HCT116 (cell line): Measurements from ENCODE around the gene SDK1. TPM values are rescaled to one million over a fixed set of nuclear protein-coding genes. Genes with fewer than 3 reads are reported as not detected.

Source experiments
- ATAC-seq: fragments of 200-7000 bp; cut with Tn5 transposase; 2 replicates; pipeline ENCODE4 v1.9.1; 2020; ENCODE audit warnings: mild to moderate bottlenecking, moderate library complexity
- BruUV-seq: library from RNA; stranded (reverse); fragments of 400-500 nt; replicated peaks from 2 replicates; lab custom pipeline; 2021; lab: Mats Ljungman, UMichigan
- CTCF ChIA-PET: fragments of 300-600 bp; sonication (Branson Sonifier 250); formaldehyde crosslinking; loops from one replicate; lab custom pipeline; 2021; ENCODE audit warnings: antibody characterized with exemption; lab: Charles Lee
- POLR2A ChIA-PET: fragments of 300-600, 350-600 bp; sonication (Branson Sonifier 250); formaldehyde crosslinking; loops from one replicate; lab custom pipeline; 2021; ENCODE audit warnings: antibody characterized with exemption; lab: Charles Lee
- RAD21 ChIA-PET, 2 experiments: fragments of 300-600 bp; sonication (Branson Sonifier 250); formaldehyde crosslinking; loops; one replicate each; lab custom pipeline; 2023; ENCODE audit warnings: low total read pairs in 2 of 2; ENCODE audit not compliant: uncharacterized antibody in 2 of 2, unreplicated experiment in 2 of 2, low non-redundant PET in 1 of 2; lab: Charles Lee
- DNase-seq: peaks from one replicate; pipeline ENCODE4 v3.0.0-alpha.2; 2010; ENCODE audit warnings: low read depth, low spot score
- H2AFZ ChIP-seq: fragments of 200-600 bp; shearing (Covaris generic), sonication (generic); 2 replicates; pipeline ENCODE4 v1.6.1; 2017; ENCODE audit warnings: low read depth, mixed run types, mixed read lengths, antibody characterized with exemption, low read length; ENCODE audit not compliant: poor library complexity, severe bottlenecking
- H3K27ac ChIP-seq: 2 replicates; pipeline ENCODE4 v1.5.1; 2012; ENCODE audit warnings: low read depth, low read length
- H3K27me3 ChIP-seq: fragments of 200-600 bp; sonication (generic); 2 replicates; pipeline ENCODE4 v1.6.1; 2016; ENCODE audit warnings: mixed run types, low read length, mixed read lengths; ENCODE audit not compliant: insufficient read depth
- H3K36me3 ChIP-seq, 2 experiments: fragments of 200-500 bp in 1 of 2; fragments of 200-600 bp in 1 of 2; sonication (Bioruptor generic) in 1 of 2; sonication (generic) in 1 of 2; 2 replicates each; pipeline versions ENCODE4 v1.5.1 to v1.6.1; 2014 to 2016; ENCODE audit warnings: low read length in 2 of 2, inconsistent platforms in 1 of 2, mixed read lengths in 1 of 2, mixed run types in 1 of 2; ENCODE audit not compliant: insufficient read depth in 2 of 2, control insufficient read depth in 1 of 2
- H3K4me1 ChIP-seq, 2 experiments: fragments of 200-600 bp in 1 of 2; sonication (generic) in 1 of 2; 2 replicates each; pipeline versions ENCODE4 v1.5.1 to v1.6.1; 2012 to 2017; ENCODE audit warnings: low read length in 2 of 2, inconsistent platforms in 1 of 2, mild to moderate bottlenecking in 1 of 2, mixed read lengths in 1 of 2, mixed run types in 1 of 2, moderate library complexity in 1 of 2; ENCODE audit not compliant: insufficient read depth in 2 of 2, control insufficient read depth in 1 of 2
- H3K4me2 ChIP-seq: fragments of 200-600 bp; sonication (generic); 2 replicates; pipeline ENCODE4 v1.6.1; 2017; ENCODE audit warnings: mixed run types, low read length, mixed read lengths
- H3K4me3 ChIP-seq, 2 experiments: fragments of 200-600 bp in 1 of 2; sonication (generic) in 1 of 2; replicated peaks in 1 of 2; 2 replicates each; pipeline ENCODE4 v1.5.1; 2011 to 2016; ENCODE audit warnings: low read length in 2 of 2, control low read depth in 1 of 2, low read depth in 1 of 2, mild to moderate bottlenecking in 1 of 2, mixed read lengths in 1 of 2, mixed run types in 1 of 2
- H3K79me2 ChIP-seq: fragments of 200-600 bp; sonication (generic); 2 replicates; pipeline ENCODE4 v1.6.1; 2017; ENCODE audit warnings: mild to moderate bottlenecking, mixed run types, low read length, moderate library complexity, mixed read lengths; ENCODE audit not compliant: insufficient read depth
- H3K9ac ChIP-seq: fragments of 200-600 bp; sonication (generic); 2 replicates; pipeline ENCODE4 v1.6.1; 2016; ENCODE audit warnings: low read length, mixed read lengths
- H3K9me2 ChIP-seq: fragments of 200-600 bp; sonication (generic), shearing (Covaris generic); 2 replicates; pipeline ENCODE4 v1.6.1; 2017; ENCODE audit warnings: mixed run types, mild to moderate bottlenecking, moderate library complexity; ENCODE audit not compliant: insufficient read depth
- H3K9me3 ChIP-seq, 2 experiments: fragments of 200-500 bp in 1 of 2; fragments of 200-600 bp in 1 of 2; sonication (Bioruptor generic) in 1 of 2; sonication (generic) in 1 of 2; 2 replicates each; pipeline ENCODE4 v1.6.1; 2014 to 2017; ENCODE audit warnings: low read length in 2 of 2, mixed read lengths in 2 of 2, inconsistent platforms in 1 of 2, low read depth in 1 of 2, mild to moderate bottlenecking in 1 of 2, mixed run types in 1 of 2, moderate library complexity in 1 of 2; ENCODE audit not compliant: control insufficient read depth in 1 of 2, insufficient read depth in 1 of 2
- H4K20me1 ChIP-seq: fragments of 200-600 bp; sonication (generic), shearing (Covaris generic); 2 replicates; pipeline ENCODE4 v1.6.1; 2017; ENCODE audit warnings: mixed run types, mild to moderate bottlenecking, moderate library complexity; ENCODE audit not compliant: insufficient read depth
- ATF3 ChIP-seq: IDR thresholded peaks from 2 replicates; pipeline ENCODE4 v1.6.1; 2012
- CBX3 ChIP-seq: IDR thresholded peaks from 2 replicates; pipeline ENCODE4 v1.6.1; 2012; ENCODE audit warnings: low read depth
- CTCF ChIP-seq, 3 experiments: fragments of 200-600 bp in 1 of 3; sonication (generic) in 1 of 3; IDR thresholded peaks in 2 of 3; conservative IDR thresholded peaks in 1 of 3; 2 replicates each; pipeline ENCODE4 v1.5.1; 2012 to 2017; ENCODE audit warnings: low read depth in 2 of 3, low read length in 2 of 3, antibody characterized with exemption in 1 of 3, borderline replicate concordance in 1 of 3, control low read depth in 1 of 3, mild to moderate bottlenecking in 1 of 3, mixed read lengths in 1 of 3, mixed run types in 1 of 3, moderate library complexity in 1 of 3; ENCODE audit not compliant: insufficient read depth in 1 of 3
- ELF1 ChIP-seq: IDR thresholded peaks from 2 replicates; pipeline ENCODE4 v1.6.1; 2012; ENCODE audit warnings: low read depth, borderline replicate concordance
- EZH2 ChIP-seq: fragments of 200-600 bp; sonication (generic); IDR thresholded peaks from 2 replicates; pipeline ENCODE4 v1.6.1; 2017; ENCODE audit warnings: antibody characterized with exemption, mixed run types
- EZH2phosphoT487 ChIP-seq: fragments of 200-600 bp; IDR thresholded peaks from 2 replicates; pipeline ENCODE4 v1.6.1; 2018; ENCODE audit warnings: antibody characterized with exemption, borderline replicate concordance
- FOSL1 ChIP-seq: IDR thresholded peaks from 2 replicates; pipeline ENCODE4 v1.6.1; 2012; ENCODE audit warnings: low read depth
- JUND ChIP-seq: IDR thresholded peaks from 2 replicates; pipeline ENCODE4 v1.6.1; 2012
- MAX ChIP-seq: IDR thresholded peaks from 2 replicates; pipeline ENCODE4 v1.6.1; 2012
- POLR2A ChIP-seq: IDR thresholded peaks from 2 replicates; pipeline ENCODE4 v1.7.0; 2011; ENCODE audit warnings: borderline replicate concordance; ENCODE audit not compliant: insufficient read depth, insufficient read length; ENCODE audit errors: extremely low read depth
- POLR2AphosphoS5 ChIP-seq: IDR thresholded peaks from 2 replicates; pipeline ENCODE4 v1.6.1; 2011; ENCODE audit warnings: mild to moderate bottlenecking, low read depth, low read length, moderate library complexity
- SIN3A ChIP-seq: IDR thresholded peaks from 2 replicates; pipeline ENCODE4 v1.6.1; 2012; ENCODE audit warnings: low read depth
- SP1 ChIP-seq: IDR thresholded peaks from 2 replicates; pipeline ENCODE4 v1.6.1; 2012; ENCODE audit warnings: low read depth
- SRF ChIP-seq: IDR thresholded peaks from 2 replicates; pipeline ENCODE4 v1.6.1; 2012; ENCODE audit warnings: low read depth
- YY1 ChIP-seq: IDR thresholded peaks from 2 replicates; pipeline ENCODE4 v1.6.1; 2011; ENCODE audit warnings: low read length, low read depth, moderate library complexity, mild to moderate bottlenecking; ENCODE audit not compliant: insufficient replicate concordance; ENCODE audit errors: extremely low read depth
- ZFX ChIP-seq: fragments of 450-650 bp; IDR thresholded peaks from 2 replicates; pipeline ENCODE4 v1.6.1; 2017
- ZNF274 ChIP-seq: fragments of 200-500 bp; sonication (Bioruptor generic); IDR thresholded peaks from 2 replicates; pipeline ENCODE4 v1.6.1; 2014; ENCODE audit warnings: mild to moderate bottlenecking, low read depth, low read length, inconsistent platforms
- intact Hi-C: fragments of 100-400 bp; cut with micrococcal nuclease; formaldehyde crosslinking; loops from 2 replicates; pipeline ENCODE4 v1.10.0; 2022
- total RNA-seq: library from RNA; stranded (reverse); gene quantifications from one replicate; pipeline ENCODE4 v1.2.1, GENCODE V29; 2021; ENCODE audit not compliant: unreplicated experiment
- TF ChIP-seq, protein P1 (sequence below): IDR thresholded peaks from 2 replicates; pipeline ENCODE4 v1.6.1; 2012; ENCODE audit warnings: low read depth
- TF ChIP-seq, protein P2 (sequence below): IDR thresholded peaks from 2 replicates; pipeline ENCODE4 v1.6.1; 2011; ENCODE audit warnings: mild to moderate bottlenecking, low read length, moderate library complexity; ENCODE audit not compliant: insufficient replicate concordance; ENCODE audit errors: extremely low read depth

SDK1 gene
- total RNA-seq, 1 experiment from 2014 or later, result 0.05 TPM

- DNase-seq, result no peak
- no TSS peak for BruUV-seq
- Histone ChIP-seq H3K9me2 (no peaks in the 10 kb centered on the region), H3K27me3 (no peaks in the 10 kb centered on the region), H3K9ac (no peak overlapping the region), H3K9me3 (no peaks in the 10 kb centered on the region; a peak in 1 of 4 replicates), H3K4me2 (no peak overlapping the region), H3K36me3 (no peaks in the 10 kb centered on the region), H4K20me1 (no peaks in the 10 kb centered on the region), H3K27ac (no peak overlapping the region), H3K79me2 (no peaks in the 10 kb centered on the region), H2AFZ (no peak overlapping the region), H3K4me1 (no peaks in the 10 kb centered on the region), H3K4me3 (no peak overlapping the region)
- ChIA-PET CTCF (no interaction called here), POLR2A (interaction anchor here (0.6 kb wide), 1 partner anchor 234 kb away, joined by 3 read pairs; no protein-coding TSS in a partner anchor), RAD21 (no interaction called here)
- no peak for TF ChIP-seq FOSL1
- no peak for TF ChIP-seq YY1
- TF ChIP-seq ATF3, result no peak
- no peak for TF ChIP-seq ELF1
- TF ChIP-seq POLR2A, result no peak
- no peak for TF ChIP-seq ZFX
- TF ChIP-seq MAX, result no peak
- TF ChIP-seq CBX3, result no peak
- no peak for TF ChIP-seq SRF
- TF ChIP-seq SP1, result no peak
- TF ChIP-seq JUND, result no peak
- TF ChIP-seq EZH2phosphoT487, result no peak
- no peak for TF ChIP-seq SIN3A
- no peak for TF ChIP-seq CTCF (IDR thresholded peaks at IDR 0.05 in 2 of 3, conservative IDR thresholded peaks at IDR 0.05 in 1 of 3; ENCODE audit: borderline replicate concordance in 1 of 3, insufficient read depth in 1 of 3, low read depth in 2 of 3, low read length in 2 of 3)
- no peak for TF ChIP-seq ZNF274
- TF ChIP-seq POLR2AphosphoS5, result no peak
- TF ChIP-seq, protein P1, sequence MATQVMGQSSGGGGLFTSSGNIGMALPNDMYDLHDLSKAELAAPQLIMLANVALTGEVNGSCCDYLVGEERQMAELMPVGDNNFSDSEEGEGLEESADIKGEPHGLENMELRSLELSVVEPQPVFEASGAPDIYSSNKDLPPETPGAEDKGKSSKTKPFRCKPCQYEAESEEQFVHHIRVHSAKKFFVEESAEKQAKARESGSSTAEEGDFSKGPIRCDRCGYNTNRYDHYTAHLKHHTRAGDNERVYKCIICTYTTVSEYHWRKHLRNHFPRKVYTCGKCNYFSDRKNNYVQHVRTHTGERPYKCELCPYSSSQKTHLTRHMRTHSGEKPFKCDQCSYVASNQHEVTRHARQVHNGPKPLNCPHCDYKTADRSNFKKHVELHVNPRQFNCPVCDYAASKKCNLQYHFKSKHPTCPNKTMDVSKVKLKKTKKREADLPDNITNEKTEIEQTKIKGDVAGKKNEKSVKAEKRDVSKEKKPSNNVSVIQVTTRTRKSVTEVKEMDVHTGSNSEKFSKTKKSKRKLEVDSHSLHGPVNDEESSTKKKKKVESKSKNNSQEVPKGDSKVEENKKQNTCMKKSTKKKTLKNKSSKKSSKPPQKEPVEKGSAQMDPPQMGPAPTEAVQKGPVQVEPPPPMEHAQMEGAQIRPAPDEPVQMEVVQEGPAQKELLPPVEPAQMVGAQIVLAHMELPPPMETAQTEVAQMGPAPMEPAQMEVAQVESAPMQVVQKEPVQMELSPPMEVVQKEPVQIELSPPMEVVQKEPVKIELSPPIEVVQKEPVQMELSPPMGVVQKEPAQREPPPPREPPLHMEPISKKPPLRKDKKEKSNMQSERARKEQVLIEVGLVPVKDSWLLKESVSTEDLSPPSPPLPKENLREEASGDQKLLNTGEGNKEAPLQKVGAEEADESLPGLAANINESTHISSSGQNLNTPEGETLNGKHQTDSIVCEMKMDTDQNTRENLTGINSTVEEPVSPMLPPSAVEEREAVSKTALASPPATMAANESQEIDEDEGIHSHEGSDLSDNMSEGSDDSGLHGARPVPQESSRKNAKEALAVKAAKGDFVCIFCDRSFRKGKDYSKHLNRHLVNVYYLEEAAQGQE, result no peak
- TF ChIP-seq EZH2, result no peak
- TF ChIP-seq, protein P2, sequence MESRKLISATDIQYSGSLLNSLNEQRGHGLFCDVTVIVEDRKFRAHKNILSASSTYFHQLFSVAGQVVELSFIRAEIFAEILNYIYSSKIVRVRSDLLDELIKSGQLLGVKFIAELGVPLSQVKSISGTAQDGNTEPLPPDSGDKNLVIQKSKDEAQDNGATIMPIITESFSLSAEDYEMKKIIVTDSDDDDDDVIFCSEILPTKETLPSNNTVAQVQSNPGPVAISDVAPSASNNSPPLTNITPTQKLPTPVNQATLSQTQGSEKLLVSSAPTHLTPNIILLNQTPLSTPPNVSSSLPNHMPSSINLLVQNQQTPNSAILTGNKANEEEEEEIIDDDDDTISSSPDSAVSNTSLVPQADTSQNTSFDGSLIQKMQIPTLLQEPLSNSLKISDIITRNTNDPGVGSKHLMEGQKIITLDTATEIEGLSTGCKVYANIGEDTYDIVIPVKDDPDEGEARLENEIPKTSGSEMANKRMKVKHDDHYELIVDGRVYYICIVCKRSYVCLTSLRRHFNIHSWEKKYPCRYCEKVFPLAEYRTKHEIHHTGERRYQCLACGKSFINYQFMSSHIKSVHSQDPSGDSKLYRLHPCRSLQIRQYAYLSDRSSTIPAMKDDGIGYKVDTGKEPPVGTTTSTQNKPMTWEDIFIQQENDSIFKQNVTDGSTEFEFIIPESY, result no peak
- ATAC-seq, result no peak
- intact Hi-C loops, result no loop called here
These were observed 985.3 kb downstream of the SDK1 start for GRCh38 chr7:4286351-4286750.
